H9 (cell line): ENCODE measurements around the gene BMPER. TPM values are rescaled to one million over a fixed set of nuclear protein-coding genes. Genes with fewer than 3 reads are reported as not detected.

Experiments
- DNase-seq: peaks from one replicate; pipeline ENCODE4 v3.0.0-alpha.2; 2017
- H2AFZ ChIP-seq: one replicate; pipeline ENCODE4 v1.6.1; 2013; ENCODE audit warnings: mild to moderate bottlenecking, low read length, control low read depth, moderate library complexity
- H2AK5ac ChIP-seq: 2 replicates; pipeline ENCODE4 v1.6.1; 2013; ENCODE audit warnings: low read length, control low read depth, mixed read lengths; ENCODE audit not compliant: insufficient read length
- H2BK120ac ChIP-seq: one replicate; pipeline ENCODE4 v1.6.1; 2013; ENCODE audit warnings: low read depth, mild to moderate bottlenecking, low read length, control low read depth, inconsistent platforms; ENCODE audit not compliant: poor library complexity, severe bottlenecking
- H2BK12ac ChIP-seq: 2 replicates; pipeline ENCODE4 v1.6.1; 2013; ENCODE audit warnings: low read length, control low read depth, mixed read lengths, low read depth; ENCODE audit not compliant: insufficient read length
- H2BK15ac ChIP-seq: 2 replicates; pipeline ENCODE4 v1.6.1; 2013; ENCODE audit warnings: low read depth, low read length, control low read depth
- H2BK20ac ChIP-seq: one replicate; pipeline ENCODE4 v1.6.1; 2013; ENCODE audit warnings: low read depth, mild to moderate bottlenecking, low read length, control low read depth, inconsistent platforms; ENCODE audit not compliant: poor library complexity, severe bottlenecking
- H2BK5ac ChIP-seq: 2 replicates; pipeline ENCODE4 v1.6.1; 2013; ENCODE audit warnings: low read length, control low read depth, mixed read lengths; ENCODE audit not compliant: insufficient read length
- H3K14ac ChIP-seq: 2 replicates; pipeline ENCODE4 v1.6.1; 2013; ENCODE audit warnings: low read length, control low read depth; ENCODE audit not compliant: insufficient read depth
- H3K18ac ChIP-seq: 2 replicates; pipeline ENCODE4 v1.6.1; 2013; ENCODE audit warnings: low read depth, mild to moderate bottlenecking, mixed read lengths, low read length, control low read depth; ENCODE audit not compliant: insufficient read length
- H3K23ac ChIP-seq: 2 replicates; pipeline ENCODE4 v1.6.1; 2013; ENCODE audit warnings: low read length, control low read depth, mixed read lengths, low read depth; ENCODE audit not compliant: insufficient read length
- H3K23me2 ChIP-seq: 2 replicates; pipeline ENCODE4 v1.6.1; 2013; ENCODE audit warnings: low read depth, mild to moderate bottlenecking, mixed read lengths, low read length, control low read depth; ENCODE audit not compliant: insufficient read length, poor library complexity, severe bottlenecking
- H3K27ac ChIP-seq: 2 replicates; pipeline ENCODE4 v1.5.1; 2013; ENCODE audit warnings: low read length, control low read depth, mixed read lengths, low read depth; ENCODE audit not compliant: insufficient read length
- H3K27me3 ChIP-seq: 2 replicates; pipeline ENCODE4 v1.6.1; 2013; ENCODE audit warnings: low read length, control low read depth, inconsistent platforms; ENCODE audit not compliant: insufficient read depth
- H3K4ac ChIP-seq: 2 replicates; pipeline ENCODE4 v1.6.1; 2013; ENCODE audit warnings: low read depth, mild to moderate bottlenecking, control low read depth, inconsistent platforms, low read length, moderate library complexity
- H3K4me1 ChIP-seq: 2 replicates; pipeline ENCODE4 v1.6.1; 2013; ENCODE audit warnings: low read length, control low read depth, inconsistent platforms; ENCODE audit not compliant: insufficient read depth
- H3K4me2 ChIP-seq: 2 replicates; pipeline ENCODE4 v1.6.1; 2013; ENCODE audit warnings: low read length, control low read depth, mixed read lengths; ENCODE audit not compliant: insufficient read length, insufficient read depth
- H3K56ac ChIP-seq: 2 replicates; pipeline ENCODE4 v1.6.1; 2013; ENCODE audit warnings: low read depth, mild to moderate bottlenecking, mixed read lengths, low read length, control low read depth; ENCODE audit not compliant: insufficient read length
- H3K79me1 ChIP-seq: 2 replicates; pipeline ENCODE4 v1.6.1; 2013; ENCODE audit warnings: low read depth, mild to moderate bottlenecking, moderate library complexity, low read length, control low read depth, inconsistent platforms; ENCODE audit not compliant: insufficient read depth, poor library complexity, severe bottlenecking
- H3K79me2 ChIP-seq: 2 replicates; pipeline ENCODE4 v1.6.1; 2013; ENCODE audit warnings: low read length, control low read depth, inconsistent platforms; ENCODE audit not compliant: insufficient read depth
- H3K9ac ChIP-seq: 2 replicates; pipeline ENCODE4 v1.6.1; 2013; ENCODE audit warnings: low read length, control low read depth, mixed read lengths; ENCODE audit not compliant: insufficient read length; ENCODE audit errors: extremely low read depth
- H3K9me3 ChIP-seq: one replicate; pipeline ENCODE4 v1.6.1; 2013; ENCODE audit warnings: low read depth, low read length, inconsistent platforms; ENCODE audit not compliant: control insufficient read depth
- H3T11ph ChIP-seq: one replicate; pipeline ENCODE4 v1.6.1; 2013; ENCODE audit warnings: mild to moderate bottlenecking, low read length, control low read depth, inconsistent platforms
- H4K20me1 ChIP-seq: one replicate; pipeline ENCODE4 v1.6.1; 2013; ENCODE audit not compliant: control insufficient read depth, insufficient read length, insufficient read depth
- H4K5ac ChIP-seq: 2 replicates; pipeline ENCODE4 v1.6.1; 2013; ENCODE audit warnings: low read depth, mild to moderate bottlenecking, mixed read lengths, low read length, control low read depth; ENCODE audit not compliant: insufficient read length
- H4K8ac ChIP-seq: replicated peaks from 2 replicates; pipeline ENCODE4 v1.6.1; 2013; ENCODE audit warnings: low read length, control low read depth, mixed read lengths, low read depth; ENCODE audit not compliant: insufficient read length
- H4K91ac ChIP-seq: 2 replicates; pipeline ENCODE4 v1.6.1; 2013; ENCODE audit warnings: low read depth, mild to moderate bottlenecking, moderate library complexity, mixed read lengths, low read length, control low read depth; ENCODE audit not compliant: insufficient read length
- H3K27ac Mint-ChIP-seq, 3 experiments: 2 replicates in 2 of 3; 3 replicates in 1 of 3; pipeline ENCODE4 v1.8.0; 2020 to 2021; ENCODE audit warnings: mixed read lengths in 3 of 3, mild to moderate bottlenecking in 1 of 3, moderate library complexity in 1 of 3
- H3K27me3 Mint-ChIP-seq: 2 replicates; pipeline ENCODE4 v1.8.0; 2021; ENCODE audit warnings: low read depth, mild to moderate bottlenecking, moderate library complexity, mixed read lengths
- H3K36me3 Mint-ChIP-seq, 3 experiments: 2 replicates in 2 of 3; 3 replicates in 1 of 3; pipeline ENCODE4 v1.8.0; 2020 to 2021; ENCODE audit warnings: low read depth in 3 of 3, mixed read lengths in 3 of 3; ENCODE audit not compliant: insufficient read depth in 1 of 3
- H3K4me1 Mint-ChIP-seq, 2 experiments: 2 replicates each; pipeline ENCODE4 v1.8.0; 2020; ENCODE audit warnings: mixed read lengths in 2 of 2
- H3K4me3 Mint-ChIP-seq, 2 experiments: 2 replicates in 1 of 2; 3 replicates in 1 of 2; pipeline ENCODE4 v1.8.0; 2020 to 2021; ENCODE audit warnings: mild to moderate bottlenecking in 2 of 2, mixed read lengths in 2 of 2, moderate library complexity in 1 of 2
- H3K9me3 Mint-ChIP-seq, 2 experiments: 2 replicates in 1 of 2; 3 replicates in 1 of 2; pipeline ENCODE4 v1.8.0; 2020; ENCODE audit warnings: mild to moderate bottlenecking in 2 of 2, mixed read lengths in 2 of 2, moderate library complexity in 1 of 2
- CTCF ChIP-seq: fragments of 200-600 bp; sonication (generic); conservative IDR thresholded peaks from 3 replicates; pipeline ENCODE4 v1.8.0; 2021; ENCODE audit warnings: antibody characterized with exemption, mild to moderate bottlenecking
- WGBS: extraction: QIAGEN DNeasy Blood & Tissue Kit; methylation state at CpG from one replicate; pipeline ENCODE4 v1.1.7; 2013; ENCODE audit warnings: missing lambda C conversion rate, low lambda C conversion rate, mixed read lengths; ENCODE audit not compliant: insufficient read length; ENCODE audit errors: extremely low coverage; 5-methylcytosine and 5-hydroxymethylcytosine counted together
- total RNA-seq: library from RNA; stranded (reverse); gene quantifications from 2 replicates; pipeline ENCODE4 v1.2.1, GENCODE V29; 2021

Gene BMPER
- total RNA-seq, 1 experiment from 2014 or later: 0.20 TPM

DNA sequence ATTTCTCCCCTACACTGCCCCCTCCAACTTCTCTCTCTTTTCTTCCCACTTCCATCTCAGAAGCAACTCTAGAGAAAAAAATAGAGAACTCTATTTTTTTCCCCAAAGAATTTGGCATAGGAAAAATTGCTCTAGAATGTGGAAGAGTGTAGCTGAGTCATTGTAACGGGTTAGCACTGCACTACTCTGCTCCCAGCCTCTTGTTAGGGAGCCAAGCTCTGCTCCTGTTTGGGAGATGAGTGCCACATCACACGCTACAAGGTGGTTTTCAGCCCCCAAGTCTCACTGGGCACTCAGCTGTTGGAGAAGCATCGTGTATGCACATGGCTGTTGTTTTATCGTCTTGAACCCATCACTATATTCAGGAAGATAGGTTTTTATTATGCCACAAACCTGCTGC is 136.4 kb downstream of the BMPER start:
- DNase-seq: no peak
- Histone ChIP-seq H3K18ac (no peak overlapping the region), H3K27ac (no peak overlapping the region), H3K23ac (no peak overlapping the region), H3K9me3 (no peaks in the 10 kb centered on the region), H3K27me3 (no peaks in the 10 kb centered on the region), H3K14ac (no peak overlapping the region), H4K20me1 (no peaks in the 10 kb centered on the region), H3K23me2 (no peaks in the 10 kb centered on the region), H3T11ph (no peak overlapping the region), H4K8ac (no peak overlapping the region), H3K9ac (no peak overlapping the region), H2BK120ac (no peak overlapping the region), H3K4me1 (no peaks in the 10 kb centered on the region), H3K4me2 (no peak overlapping the region), H2BK12ac (no peak overlapping the region), H3K4ac (no peak overlapping the region), H4K91ac (no peak overlapping the region), H2BK20ac (no peak overlapping the region), H2BK15ac (no peak overlapping the region), H2AFZ (no peak overlapping the region), H2AK5ac (no peak overlapping the region), H2BK5ac (no peak overlapping the region), H3K79me1 (no peaks in the 10 kb centered on the region), H3K79me2 (no peaks in the 10 kb centered on the region), H4K5ac (no peak overlapping the region), H3K56ac (no peak overlapping the region)
- H3K4me1 Mint-ChIP-seq: peaks cover 4 to 8% of the 10 kb centered on the region in 2 experiments; a peak in 3 of 4 replicates
- H3K9me3 Mint-ChIP-seq: no peaks in the 10 kb centered on the region
- no peak overlapping the region for H3K27ac Mint-ChIP-seq
- no peak overlapping the region for H3K4me3 Mint-ChIP-seq
- no peak for TF ChIP-seq CTCF
- WGBS: no CpG with 5 or more reads among the region's 4 CpGs
- H3K27me3 Mint-ChIP-seq: no peaks in the 10 kb centered on the region
- H3K36me3 Mint-ChIP-seq: no peaks in the 10 kb centered on the region
